Neural cell (in vitro differentiated cells): Measurements from ENCODE around the gene TSPAN17.

Experiments
- CTCF ChIP-seq: fragments of 450-650 bp; IDR thresholded peaks from 2 replicates; pipeline ENCODE4 v1.5.1; 2014; ENCODE audit warnings: antibody characterized with exemption, mild to moderate bottlenecking, moderate library complexity; ENCODE audit not compliant: poor library complexity, severe bottlenecking
- EZH2 ChIP-seq: fragments of 200-600, 300-800 bp; shearing (Covaris generic), sonication (generic); IDR thresholded peaks from 2 replicates; pipeline ENCODE4 v1.6.1; 2014; ENCODE audit warnings: antibody characterized with exemption, low read length, borderline replicate concordance, mild to moderate bottlenecking; ENCODE audit not compliant: insufficient read depth, poor library complexity, severe bottlenecking
- RAD21 ChIP-seq: fragments of 450-650 bp; conservative IDR thresholded peaks from 2 replicates; pipeline ENCODE4 v1.6.1; 2014; ENCODE audit warnings: antibody characterized with exemption, mild to moderate bottlenecking, moderate library complexity

GRCh38 chr5:176612855-176613254 is 34.4 kb upstream of the TSPAN17 start:
- TF ChIP-seq CTCF (no peak), RAD21 (no peak), EZH2 (no peak)
